T-helper 1 cell treated with Interleukin-12 subunit alpha and Interleukin-12 subunit beta and Interleukin-4 antibody, amounts not matched to agents 30 ng/mL and 1 ng/mL, for 36 hours (primary cell): ENCODE results near the gene C16orf92. TPM values are rescaled to one million over a fixed set of nuclear protein-coding genes. Genes with fewer than 3 reads are reported as not detected.

ENCODE experiments used
- intact Hi-C: fragments of 100-400 bp; cut with micrococcal nuclease; formaldehyde crosslinking; loops from one replicate; pipeline ENCODE4 v1.15.1; 2024
- total RNA-seq: library from RNA; stranded (reverse); gene quantifications from 2 replicates; pipeline ENCODE4 v1.2.3, GENCODE V29; 2022

C16orf92 gene
- total RNA-seq, 1 donor from 2014 or later = not detected

GRCh38 chr16:30053376-30054015 is 30.5 kb downstream of the C16orf92 start:
- intact Hi-C loops = loop anchor here (1.0 to 2.0 kb wide), 3 partner anchors 12 to 127 kb away; partner anchors contain the start of genes ALDOA, INO80E and KCTD13

- intact Hi-C loops = no loop called here
Measured at GRCh38 chr16:30054451-30054850, 31.5 kb downstream of the C16orf92 start.

- intact Hi-C loops = no loop called here
Measured at GRCh38 chr16:30054959-30055553, 32.1 kb downstream of the C16orf92 start.

GRCh38 chr16:30060346-30060745 is 37.3 kb downstream of the C16orf92 start:
- intact Hi-C loops = loop anchor here (2.0 kb wide), 1 partner anchor 68 kb away; no protein-coding TSS in a partner anchor

GRCh38 chr16:30060836-30061554 is 38.0 kb downstream of the C16orf92 start:
- intact Hi-C loops = loop anchor here (2.0 kb wide), 1 partner anchor 68 kb away; no protein-coding TSS in a partner anchor

GRCh38 chr16:30063278-30063892 is 40.4 kb downstream of the C16orf92 start:
- intact Hi-C loops = no loop called here

- intact Hi-C loops = loop anchor here (2.0 kb wide), 4 partner anchors 59 to 343 kb away; partner anchors contain the start of genes MAPK3, TBC1D10B and ZNF771
Measured at GRCh38 chr16:30063893-30064728, 41.1 kb downstream of the C16orf92 start.

GRCh38 chr16:30064729-30065101 is 41.7 kb downstream of the C16orf92 start:
- intact Hi-C loops = loop anchor here (1.0 to 5.0 kb wide), 12 partner anchors 11 to 634 kb away; partner anchors contain the start of genes CD2BP2, FBRS, ITGAL and MAPK3

GRCh38 chr16:30065102-30065942 is 42.3 kb downstream of the C16orf92 start, which contains the start of gene ALDOA:
TSS of gene ALDOA (plus strand) at chr16:30065760. CDS start at chr16:30066898, 1,138 bp downstream.
- intact Hi-C loops = loop anchor here (1.0 to 5.0 kb wide), 12 partner anchors 10 to 633 kb away; partner anchors contain the start of genes CD2BP2, FBRS, ITGAL and MAPK3

GRCh38 chr16:30065943-30066760 is 43.2 kb downstream of the C16orf92 start:
- intact Hi-C loops = loop anchor here (1.0 to 5.0 kb wide), 12 partner anchors 9 to 632 kb away; partner anchors contain the start of genes CD2BP2, FBRS, ITGAL and MAPK3

GRCh38 chr16:30066761-30067583 is 44.0 kb downstream of the C16orf92 start:
- intact Hi-C loops = loop anchor here (5.0 kb wide), 2 partner anchors 290 to 405 kb away; partner anchors contain the start of genes CD2BP2 and ITGAL

GRCh38 chr16:30067584-30067916 is 44.6 kb downstream of the C16orf92 start:
- intact Hi-C loops = loop anchor here (5.0 kb wide), 2 partner anchors 290 to 405 kb away; partner anchors contain the start of genes CD2BP2 and ITGAL

GRCh38 chr16:30068333-30068732 is 45.3 kb downstream of the C16orf92 start:
- intact Hi-C loops = loop anchor here (5.0 kb wide), 2 partner anchors 289 to 404 kb away; partner anchors contain the start of genes CD2BP2 and ITGAL

- intact Hi-C loops = loop anchor here (5.0 kb wide), 2 partner anchors 288 to 403 kb away; partner anchors contain the start of genes CD2BP2 and ITGAL
Measured at GRCh38 chr16:30068750-30069610, 46.0 kb downstream of the C16orf92 start.

GRCh38 chr16:30069611-30070462 is 46.8 kb downstream of the C16orf92 start:
- intact Hi-C loops = loop anchor here (5.0 kb wide), 2 partner anchors 287 to 402 kb away; partner anchors contain the start of genes CD2BP2 and ITGAL
